Measurements from ENCODE around the gene ZBTB40. TPM values are rescaled to one million over a fixed set of nuclear protein-coding genes. Genes with fewer than 3 reads are reported as not detected.

The ZBTB40 gene
- total RNA-seq, 4 donors from 2014 or later, result 13.8 to 21.1 (median 18.4) TPM

DNA sequence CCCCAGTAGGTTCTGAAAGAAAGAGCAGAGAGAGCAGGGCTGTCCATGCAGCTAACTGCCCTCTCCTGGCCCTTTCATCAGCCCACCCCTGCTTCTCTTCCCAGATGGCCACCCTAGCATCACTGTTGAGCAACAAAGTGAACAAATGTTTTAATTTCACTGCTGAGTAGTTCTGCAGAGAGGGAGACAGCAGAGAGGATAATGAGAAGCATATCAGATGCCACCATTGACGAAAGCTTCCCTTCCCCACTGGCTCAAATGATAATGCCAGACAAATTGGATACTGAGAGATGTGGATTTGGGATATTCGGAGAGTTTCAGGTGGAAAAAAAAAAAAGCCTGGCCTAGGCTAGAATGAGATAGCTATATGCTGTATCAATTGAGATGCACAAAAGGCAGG lies 46.8 kb downstream of the ZBTB40 start:
- peaks cover 0 to 40% (median 10%) of the 10 kb centered on the region in 4 donors for H3K36me3 ChIP-seq

DNA sequence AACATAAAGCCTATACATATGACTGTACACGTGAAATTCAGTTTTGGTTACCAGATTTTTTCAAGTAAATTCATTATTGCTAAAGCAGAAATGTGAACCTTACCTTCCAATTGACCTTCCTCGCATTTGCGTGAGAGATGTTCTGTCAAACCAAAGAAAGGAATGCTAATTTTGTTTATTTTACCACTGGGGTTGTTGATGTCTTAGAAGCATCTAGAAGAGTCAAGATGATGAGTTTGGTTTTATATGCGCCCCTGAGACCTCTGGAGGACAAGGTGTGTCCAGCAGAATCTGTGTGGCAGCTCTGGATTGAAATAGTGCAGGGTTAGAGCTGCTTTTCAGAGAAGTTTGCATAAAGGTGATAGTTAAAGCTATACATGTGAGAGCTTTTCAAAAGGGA lies 48.4 kb downstream of the ZBTB40 start:
- intact Hi-C loops (cut with DNase I), result no loop called here
- TF ChIP-seq POLR2AphosphoS5 (IDR thresholded peaks at IDR 0.05), result no peak
- TF ChIP-seq, protein P1, sequence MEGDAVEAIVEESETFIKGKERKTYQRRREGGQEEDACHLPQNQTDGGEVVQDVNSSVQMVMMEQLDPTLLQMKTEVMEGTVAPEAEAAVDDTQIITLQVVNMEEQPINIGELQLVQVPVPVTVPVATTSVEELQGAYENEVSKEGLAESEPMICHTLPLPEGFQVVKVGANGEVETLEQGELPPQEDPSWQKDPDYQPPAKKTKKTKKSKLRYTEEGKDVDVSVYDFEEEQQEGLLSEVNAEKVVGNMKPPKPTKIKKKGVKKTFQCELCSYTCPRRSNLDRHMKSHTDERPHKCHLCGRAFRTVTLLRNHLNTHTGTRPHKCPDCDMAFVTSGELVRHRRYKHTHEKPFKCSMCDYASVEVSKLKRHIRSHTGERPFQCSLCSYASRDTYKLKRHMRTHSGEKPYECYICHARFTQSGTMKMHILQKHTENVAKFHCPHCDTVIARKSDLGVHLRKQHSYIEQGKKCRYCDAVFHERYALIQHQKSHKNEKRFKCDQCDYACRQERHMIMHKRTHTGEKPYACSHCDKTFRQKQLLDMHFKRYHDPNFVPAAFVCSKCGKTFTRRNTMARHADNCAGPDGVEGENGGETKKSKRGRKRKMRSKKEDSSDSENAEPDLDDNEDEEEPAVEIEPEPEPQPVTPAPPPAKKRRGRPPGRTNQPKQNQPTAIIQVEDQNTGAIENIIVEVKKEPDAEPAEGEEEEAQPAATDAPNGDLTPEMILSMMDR (IDR thresholded peaks at IDR 0.05), result no peak
- no peak for TF ChIP-seq EP300 (IDR thresholded peaks at IDR 0.05)
- TF ChIP-seq POLR2A (IDR thresholded peaks at IDR 0.05; ENCODE audit: low read depth), result no peak

More for the DNA sequence above, 46.8 kb downstream of the ZBTB40 start:
- H3K4me1 ChIP-seq, result peaks cover 23 to 31% (median 30%) of the 10 kb centered on the region in 4 donors
- no peaks in the 10 kb centered on the region for H3K27me3 ChIP-seq
- no peaks in the 10 kb centered on the region for H3K9me3 ChIP-seq
- no peak overlapping the region for H3K27ac ChIP-seq (replicated peaks in 1 of 4)
- intact Hi-C loops (cut with DNase I), result no loop called here
- H3K4me3 ChIP-seq, result no peak overlapping the region
- TF ChIP-seq POLR2A (IDR thresholded peaks at IDR 0.05; ENCODE audit: low read depth) (no peak), POLR2AphosphoS5 (IDR thresholded peaks at IDR 0.05) (no peak), EP300 (IDR thresholded peaks at IDR 0.05) (no peak)
- TF ChIP-seq, protein P1 (IDR thresholded peaks at IDR 0.05), result no peak
- no peak for DNase-seq (ENCODE audit: extremely low spot score)
- 61% methylated on average over 2 of the region's 2 CpGs for WGBS

DNA sequence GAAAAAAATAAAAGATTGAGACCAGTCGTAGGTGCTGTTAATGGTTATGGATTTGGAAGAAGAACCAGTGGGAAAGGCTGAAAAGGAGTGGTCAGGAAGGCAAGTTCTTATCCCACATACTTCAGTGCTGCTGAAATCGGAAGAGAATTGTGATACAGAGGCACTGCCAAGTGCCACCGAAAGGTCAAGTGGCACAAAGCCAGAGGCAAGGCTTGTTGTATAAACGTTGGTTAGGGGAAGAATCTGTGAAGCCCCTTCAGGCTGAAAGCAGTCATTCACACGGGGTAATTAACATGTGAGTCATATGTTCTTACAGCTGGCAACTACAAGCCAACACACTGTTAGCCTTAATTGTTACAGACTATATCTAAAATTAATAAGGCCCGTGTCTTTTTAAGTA lies 48.8 kb downstream of the ZBTB40 start:
- Histone ChIP-seq H3K4me3 (no peak overlapping the region), H3K27me3 (no peaks in the 10 kb centered on the region), H3K36me3 (peaks cover 0 to 28% (median 11%) of the 10 kb centered on the region in 4 donors), H3K27ac (replicated peaks in 1 of 4) (no peak overlapping the region), H3K9me3 (no peaks in the 10 kb centered on the region), H3K4me1 (peaks cover 15 to 31% (median 30%) of the 10 kb centered on the region in 4 donors)
- intact Hi-C loops (cut with DNase I), result no loop called here
- 35% methylated on average over 6 of the region's 6 CpGs for WGBS
- DNase-seq (ENCODE audit: extremely low spot score), result no peak
- TF ChIP-seq POLR2AphosphoS5 (IDR thresholded peaks at IDR 0.05), result peak in 1 of 2 donors; percentile 23
- no peak for TF ChIP-seq POLR2A (IDR thresholded peaks at IDR 0.05; ENCODE audit: low read depth)

More for the DNA sequence above, 48.4 kb downstream of the ZBTB40 start:
- Histone ChIP-seq H3K36me3 (peaks cover 0 to 29% (median 9%) of the 10 kb centered on the region in 4 donors), H3K27ac (replicated peaks in 1 of 4) (no peak overlapping the region), H3K4me3 (no peak overlapping the region), H3K4me1 (peaks cover 15 to 31% (median 30%) of the 10 kb centered on the region in 4 donors), H3K27me3 (no peaks in the 10 kb centered on the region), H3K9me3 (no peaks in the 10 kb centered on the region)
- no peak for DNase-seq (ENCODE audit: extremely low spot score)
- 71% methylated on average over 4 of the region's 4 CpGs for WGBS

DNA sequence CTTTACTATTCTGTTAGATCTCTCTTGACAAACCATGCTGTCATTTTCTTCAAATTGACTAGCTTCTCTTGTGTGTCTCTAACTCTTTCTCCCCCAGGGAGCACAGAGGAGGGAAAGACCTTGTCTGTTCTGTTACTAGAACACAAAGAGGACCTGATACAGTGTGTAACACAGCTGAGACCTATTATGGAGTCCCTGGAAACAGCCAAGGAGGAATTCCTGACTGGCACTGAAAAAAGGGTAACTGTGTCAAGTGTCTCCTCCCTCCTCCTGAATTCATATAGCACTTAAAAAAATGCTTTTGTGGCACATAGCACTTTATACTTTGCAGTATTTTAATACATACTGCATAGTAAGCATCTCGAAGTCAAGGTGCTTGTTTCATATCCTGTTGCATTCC lies 50.6 kb downstream of the ZBTB40 start:
- Histone ChIP-seq H3K27ac (replicated peaks in 1 of 4) (no peak overlapping the region), H3K4me1 (peaks cover 15 to 31% (median 30%) of the 10 kb centered on the region in 4 donors), H3K9me3 (no peaks in the 10 kb centered on the region), H3K27me3 (no peaks in the 10 kb centered on the region), H3K36me3 (peaks cover 8 to 31% (median 22%) of the 10 kb centered on the region in 4 donors), H3K4me3 (no peak overlapping the region)
- TF ChIP-seq, protein P1 (IDR thresholded peaks at IDR 0.05), result no peak
- no peak for TF ChIP-seq EP300 (IDR thresholded peaks at IDR 0.05)
- no peak for TF ChIP-seq POLR2A (IDR thresholded peaks at IDR 0.05; ENCODE audit: low read depth)
- no peak for TF ChIP-seq POLR2AphosphoS5 (IDR thresholded peaks at IDR 0.05)
- intact Hi-C loops (cut with DNase I), result no loop called here
- no peak for DNase-seq (ENCODE audit: extremely low spot score)
- 95% methylated on average over 1 of the region's 1 CpG for WGBS

DNA sequence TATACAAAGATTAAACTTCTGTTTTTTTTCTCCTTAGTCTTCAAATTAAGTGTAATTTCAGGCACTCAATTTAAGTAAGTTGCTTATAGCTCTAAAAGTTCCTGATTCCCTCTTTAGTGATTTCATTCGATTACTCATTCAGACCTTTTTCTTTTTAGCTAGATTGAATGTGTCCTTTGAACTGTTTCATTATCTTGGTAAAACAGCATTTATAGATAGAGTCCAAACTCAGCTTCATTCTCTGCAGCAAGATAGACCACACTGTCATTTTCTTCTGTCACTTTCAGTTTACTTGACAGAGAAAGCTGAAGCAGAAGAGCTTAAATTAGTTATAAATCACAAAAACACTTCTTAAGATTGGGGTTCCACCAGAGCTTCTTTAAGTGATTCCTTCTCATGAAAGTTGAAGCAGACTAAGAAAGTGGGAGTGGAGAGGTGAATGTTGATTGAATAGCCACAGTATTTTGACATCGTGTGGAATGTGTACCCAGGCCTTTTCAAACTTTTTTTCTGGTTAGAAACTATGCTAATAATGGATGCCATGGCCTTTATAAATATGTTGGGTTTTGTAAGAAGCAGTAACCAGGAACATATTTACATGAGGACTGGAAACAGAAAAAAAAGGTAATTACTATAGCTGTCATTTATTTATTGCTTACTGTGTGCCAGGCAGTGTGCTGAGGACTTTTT lies 52.2 kb downstream of the ZBTB40 start:
- peaks cover 12 to 24% (median 22%) of the 10 kb centered on the region in 4 donors for H3K4me1 ChIP-seq
- no peak for DNase-seq (ENCODE audit: extremely low spot score)
- TF ChIP-seq EP300 (IDR thresholded peaks at IDR 0.05), result no peak
- no peaks in the 10 kb centered on the region for H3K9me3 ChIP-seq
- H3K27ac ChIP-seq (replicated peaks in 1 of 4), result no peak overlapping the region
- WGBS, result 70% methylated on average over 2 of the region's 2 CpGs
- no peaks in the 10 kb centered on the region for H3K27me3 ChIP-seq
- H3K4me3 ChIP-seq, result no peak overlapping the region
- intact Hi-C loops (cut with DNase I), result no loop called here
- H3K36me3 ChIP-seq, result peaks cover 17 to 48% (median 38%) of the 10 kb centered on the region in 4 donors

All from esophagus muscularis mucosa (tissue), 4 donors.